HL-60/S4 (cell line): Measurements from ENCODE around the gene RIPOR3.
"Not testable (repeated sequence)": the region's sequence is repeated elsewhere in the genome, so short reads cannot be mapped to it uniquely, and the experiment has no call there.

Experiments
- in situ Hi-C: fragments of 300-500 bp; cut with MboI; formaldehyde crosslinking; loops from 2 replicates; pipeline ENCODE4 v1.14.3; 2022; ENCODE audit warnings: low sequenced_read_pairs

Gene RIPOR3

GRCh38 chr20:50561379-50562078 lies 129.8 kb downstream of the RIPOR3 start:
- in situ Hi-C loops, result no loop called here

- in situ Hi-C loops, result no loop called here
These were observed 130.5 kb downstream of the RIPOR3 start for GRCh38 chr20:50560867-50561266.

- in situ Hi-C loops, result no loop called here
These were observed 131.3 kb downstream of the RIPOR3 start for GRCh38 chr20:50559856-50560638.

GRCh38 chr20:50559149-50559548 lies 132.2 kb downstream of the RIPOR3 start:
- in situ Hi-C loops, result no loop called here

GRCh38 chr20:50558483-50558925 lies 132.8 kb downstream of the RIPOR3 start:
- in situ Hi-C loops, result no loop called here

GRCh38 chr20:50557549-50558134 lies 133.7 kb downstream of the RIPOR3 start:
- in situ Hi-C loops, result no loop called here

GRCh38 chr20:50555662-50556061 lies 135.7 kb downstream of the RIPOR3 start:
- in situ Hi-C loops, result no loop called here

GRCh38 chr20:50554694-50555579 lies 136.4 kb downstream of the RIPOR3 start:
- in situ Hi-C loops, result no loop called here

GRCh38 chr20:50552979-50553378 lies 138.4 kb downstream of the RIPOR3 start:
- in situ Hi-C loops, result no loop called here

- in situ Hi-C loops, result no loop called here
These were observed 140.1 kb downstream of the RIPOR3 start for GRCh38 chr20:50551288-50551687.

- in situ Hi-C loops, result no loop called here
These were observed 140.8 kb downstream of the RIPOR3 start for GRCh38 chr20:50550531-50550930.

- in situ Hi-C loops, result no loop called here
These were observed 142.9 kb downstream of the RIPOR3 start for GRCh38 chr20:50548396-50548795.

- in situ Hi-C loops, result no loop called here
These were observed 143.4 kb downstream of the RIPOR3 start for GRCh38 chr20:50547964-50548363.

- in situ Hi-C loops, result no loop called here
These were observed 144.5 kb downstream of the RIPOR3 start for GRCh38 chr20:50546729-50547314.

GRCh38 chr20:50545126-50545525 lies 146.2 kb downstream of the RIPOR3 start:
- in situ Hi-C loops, result no loop called here

- in situ Hi-C loops, result no loop called here
These were observed 148.0 kb downstream of the RIPOR3 start for GRCh38 chr20:50543326-50543725.

GRCh38 chr20:50541606-50542041 lies 149.7 kb downstream of the RIPOR3 start:
- in situ Hi-C loops, result no loop called here

- in situ Hi-C loops, result no loop called here
These were observed 150.4 kb downstream of the RIPOR3 start for GRCh38 chr20:50540620-50541605.

GRCh38 chr20:50539798-50540197 lies 151.5 kb downstream of the RIPOR3 start:
- in situ Hi-C loops, result not testable (repeated sequence)
